B cell (primary cell): ENCODE measurements around the gene RPL32. TPM values are rescaled to one million over a fixed set of nuclear protein-coding genes. Genes with fewer than 3 reads are reported as not detected.

Experiments used
- ATAC-seq: fragments of 200-7000 bp; cut with Tn5 transposase; one replicate; pipeline ENCODE4 v1.10.0; 2021; ENCODE audit warnings: low read depth, mild to moderate bottlenecking, moderate number of reproducible peaks, moderate library complexity
- CTCF ChIA-PET: fragments of 350-600 bp; sonication (Branson Sonifier 250); formaldehyde crosslinking; loops from one replicate; lab custom pipeline; 2021; ENCODE audit warnings: antibody characterized with exemption, inconsistent platforms; lab: Charles Lee
- POLR2A ChIA-PET: fragments of 350-600 bp; sonication (Branson Sonifier 250); formaldehyde crosslinking; loops from one replicate; lab custom pipeline; 2021; ENCODE audit warnings: antibody characterized with exemption; lab: Charles Lee
- DNase-seq: peaks from one replicate; pipeline ENCODE4 v3.0.0; 2013
- H2AFZ ChIP-seq: 2 replicates; pipeline ENCODE4 v1.6.1; 2012; ENCODE audit warnings: mild to moderate bottlenecking, low read depth, low read length; ENCODE audit not compliant: insufficient read depth, poor library complexity, severe bottlenecking
- H3K27ac ChIP-seq, 2 donors: 1 replicate in 1 of 2; 2 replicates in 1 of 2; pipeline ENCODE4 v1.5.1; 2012 to 2013; ENCODE audit warnings: low read length in 2 of 2, mild to moderate bottlenecking in 2 of 2, moderate library complexity in 1 of 2
- H3K27me3 ChIP-seq, 4 experiments: fragments of 200-600 bp in 1 of 4; sonication (generic) in 1 of 4; replicated peaks in 1 of 4; 1 replicate in 2 of 4; 2 replicates in 2 of 4; pipeline versions ENCODE4 v1.6.1 to v1.7.0; 2013 to 2016; ENCODE audit warnings: low read length in 3 of 4, mild to moderate bottlenecking in 2 of 4, mixed read lengths in 1 of 4, moderate library complexity in 1 of 4; ENCODE audit not compliant: insufficient read depth in 4 of 4, control insufficient read depth in 3 of 4; ENCODE audit errors: control extremely low read depth in 1 of 4
- H3K36me3 ChIP-seq, 2 experiments: replicated peaks in 1 of 2; 1 replicate in 1 of 2; 2 replicates in 1 of 2; pipeline versions ENCODE4 v1.6.1 to v1.7.1; 2013; ENCODE audit warnings: low read length in 1 of 2; ENCODE audit not compliant: insufficient read depth in 2 of 2, control insufficient read depth in 1 of 2; ENCODE audit errors: control extremely low read depth in 1 of 2, extremely low read depth in 1 of 2
- H3K4me1 ChIP-seq, 2 donors: fragments of 200-600 bp in 1 of 2; sonication (generic) in 1 of 2; 1 replicate in 1 of 2; 2 replicates in 1 of 2; pipeline versions ENCODE4 v1.5.1 to v1.6.1; 2013 to 2017; ENCODE audit warnings: low read length in 2 of 2; ENCODE audit not compliant: control insufficient read depth in 2 of 2, insufficient read depth in 2 of 2
- H3K4me2 ChIP-seq: replicated peaks from 2 replicates; pipeline ENCODE3; 2012; ENCODE audit warnings: mild to moderate bottlenecking, low read depth, low read length; ENCODE audit not compliant: poor library complexity, severe bottlenecking
- H3K4me3 ChIP-seq, 5 experiments: fragments of 200-600 bp in 1 of 5; sonication (generic) in 1 of 5; 1 replicate in 3 of 5; 2 replicates in 2 of 5; pipeline versions ENCODE4 v1.5.1 to v1.7.0; 2011 to 2016; ENCODE audit warnings: low read length in 4 of 5, mild to moderate bottlenecking in 4 of 5, low read depth in 2 of 5, control low read depth in 1 of 5, moderate library complexity in 1 of 5; ENCODE audit not compliant: insufficient read depth in 1 of 5; ENCODE audit errors: control extremely low read depth in 1 of 5, extremely low read depth in 1 of 5
- H3K79me2 ChIP-seq: fragments of 200-600 bp; sonication (generic); one replicate; pipeline ENCODE4 v1.6.0; 2016; ENCODE audit warnings: low read length; ENCODE audit not compliant: control insufficient read depth, insufficient read depth
- H3K9ac ChIP-seq: fragments of 200-600 bp; sonication (generic); 2 replicates; pipeline ENCODE4 v1.6.1; 2017; ENCODE audit warnings: mild to moderate bottlenecking, low read length, moderate library complexity
- H3K9me3 ChIP-seq, 3 donors: one replicate each; pipeline versions ENCODE4 v1.6.1 to v1.7.1; 2013; ENCODE audit warnings: low read length in 2 of 3; ENCODE audit not compliant: control insufficient read depth in 2 of 3, insufficient read depth in 1 of 3; ENCODE audit errors: control extremely low read depth in 1 of 3
- H4K20me1 ChIP-seq: 2 replicates; pipeline ENCODE4 v1.6.0; 2012; ENCODE audit warnings: mild to moderate bottlenecking, low read length; ENCODE audit not compliant: insufficient read depth, control insufficient read depth, poor library complexity, severe bottlenecking
- H3K27ac Mint-ChIP-seq: one replicate; pipeline ENCODE4 v1.8.0; 2021; ENCODE audit warnings: mixed read lengths
- H3K27me3 Mint-ChIP-seq: one replicate; pipeline ENCODE4 v1.8.0; 2021; ENCODE audit warnings: mixed read lengths
- H3K4me1 Mint-ChIP-seq: one replicate; pipeline ENCODE4 v1.8.0; 2021; ENCODE audit warnings: mixed read lengths
- H3K4me3 Mint-ChIP-seq: one replicate; pipeline ENCODE4 v1.8.0; 2021; ENCODE audit warnings: mixed read lengths
- H3K9me3 Mint-ChIP-seq: one replicate; pipeline ENCODE4 v1.8.0; 2022; ENCODE audit warnings: mixed read lengths; ENCODE audit not compliant: insufficient read depth
- CTCF ChIP-seq: fragments of 200-600 bp; IDR thresholded peaks from one replicate; pipeline ENCODE4 v1.8.0; 2022; ENCODE audit warnings: antibody characterized with exemption, mild to moderate bottlenecking
- EZH2 ChIP-seq: IDR thresholded peaks from 2 replicates; pipeline ENCODE4 v1.6.1; 2012; ENCODE audit warnings: borderline replicate concordance, low read depth, mild to moderate bottlenecking, moderate library complexity, low read length; ENCODE audit not compliant: insufficient read depth, poor library complexity, severe bottlenecking
- WGBS: methylation state at CpG from one replicate; pipeline ENCODE4 v1.1.5; 2013; ENCODE audit warnings: missing lambda C conversion rate; ENCODE audit not compliant: insufficient coverage; 5-methylcytosine and 5-hydroxymethylcytosine counted together
- intact Hi-C: fragments of 100-400 bp; cut with micrococcal nuclease; formaldehyde crosslinking; loops from one replicate; pipeline ENCODE4 v1.10.0; 2022
- polyA plus RNA-seq: library from polyadenylated mRNA; depleted of rRNA; stranded (reverse); fragments of >200 nt; gene quantifications from 2 replicates; pipeline ENCODE4 v1.2.3, GENCODE V29; 2012
- total RNA-seq, 2 donors: library from RNA; stranded (reverse); fragments of 120-200 nt in 1 of 2; gene quantifications; 1 replicate in 1 of 2; 2 replicates in 1 of 2; pipeline versions ENCODE4 v1.2.3 to v1.2.4, GENCODE V29; 2013 to 2022

The RPL32 gene
- total and polyA plus RNA-seq, 2 donors (not counting 1 experiment from before 2014, with no cell fraction given) = 2,160 to 2,756 TPM

DNA sequence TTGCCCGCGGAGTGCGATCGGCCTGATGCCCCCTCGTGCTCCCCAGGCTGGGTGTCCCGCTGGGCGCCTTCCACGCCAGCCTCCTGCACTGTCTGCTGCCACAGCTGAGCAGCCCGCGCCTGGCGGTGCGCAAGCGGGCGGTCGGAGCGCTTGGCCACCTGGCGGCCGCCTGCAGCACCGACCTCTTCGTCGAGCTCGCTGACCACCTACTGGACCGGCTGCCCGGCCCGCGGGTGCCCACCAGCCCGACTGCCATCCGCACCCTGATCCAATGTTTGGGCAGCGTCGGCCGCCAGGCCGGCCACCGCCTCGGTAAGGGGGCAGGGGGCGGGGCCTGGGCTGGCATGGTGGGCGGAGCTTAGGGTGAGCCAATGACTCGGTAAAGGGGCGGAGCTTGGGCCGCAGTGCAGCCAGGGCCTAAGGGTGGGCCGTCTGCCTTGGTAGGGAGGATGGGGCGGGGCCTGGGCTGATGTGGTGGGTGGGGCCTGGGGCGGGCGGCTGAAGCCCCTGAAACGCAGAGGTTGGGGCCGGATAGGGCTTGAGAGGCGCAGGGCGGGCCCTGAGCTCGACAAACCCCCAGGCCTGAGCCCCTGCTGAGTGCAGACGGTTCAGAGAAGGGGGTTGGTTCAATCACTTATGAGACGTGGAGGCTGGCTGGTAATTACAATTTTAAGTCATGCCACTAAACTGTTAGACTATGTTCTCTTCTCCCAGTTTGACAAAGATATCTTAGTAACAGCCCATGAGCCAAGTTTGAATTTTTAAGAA is 31.2 kb downstream of the RPL32 start:
- intact Hi-C loops = loop anchor here (1.0 to 5.0 kb wide), 9 partner anchors 14 to 1538 kb away; partner anchors contain the start of genes ATG7, CAND2, LSM3 and RAF1
- Mint-ChIP-seq H3K27ac (peak overlapping the region; percentile 32), H3K27me3 (no peaks in the 10 kb centered on the region), H3K4me1 (peaks cover 8% of the 10 kb centered on the region), H3K4me3 (peak overlapping the region; percentile 81), H3K9me3 (no peaks in the 10 kb centered on the region)
- POLR2A ChIA-PET = interaction anchor here (0.6 to 1.3 kb wide), 4 partner anchors 12 to 174 kb away, joined by 3 to 6 read pairs (median 4); partner anchors contain the start of gene RAF1
- WGBS = under 1% methylated on average over 46 of the region's 50 CpGs
- Histone ChIP-seq H2AFZ (peak overlapping the region; percentile 74), H3K27me3 (no peaks in the 10 kb centered on the region), H3K79me2 (no peaks in the 10 kb centered on the region), H3K9ac (peak overlapping the region; percentile 72), H3K36me3 (no peaks in the 10 kb centered on the region), H3K4me2 (peak overlapping the region; percentile 76), H3K9me3 (no peaks in the 10 kb centered on the region), H3K27ac (no peak overlapping the region), H3K4me1 (peaks cover 7 to 14% of the 10 kb centered on the region in 2 donors), H3K4me3 (peak overlapping the region in 4 of 5 experiments; percentile 45 to 69 (median 61)), H4K20me1 (no peaks in the 10 kb centered on the region)
- CTCF ChIA-PET = interaction anchor here (0.5 to 2.6 kb wide), 20 partner anchors 8 to 263 kb away, joined by 3 to 26 read pairs (median 4); partner anchors contain the start of genes CAND2, IQSEC1 and RPL32
- TF ChIP-seq CTCF = peak; percentile 92
- no peak for TF ChIP-seq EZH2
- ATAC-seq (peak; percentile 100), DNase-seq (peak; percentile 96)
